ENCODE data around the gene PTGIR.

The PTGIR gene

GRCh38 chr19:46626446-46626845 is 1.6 kb upstream of the PTGIR start:
- Histone ChIP-seq H3K4me1 (ENCODE audit: control insufficient read depth in 2 of 2, insufficient read depth in 2 of 2, low read length in 2 of 2) (peaks cover 2% of the 10 kb centered on the region in 2 donors), H3K4me3 (ENCODE audit: low read length in 2 of 2) (no peak overlapping the region), H3K36me3 (ENCODE audit: control insufficient read depth in 2 of 2, insufficient read depth in 2 of 2, low read length in 2 of 2) (no peaks in the 10 kb centered on the region), H3K27ac (ENCODE audit: low read depth in 2 of 2, low read length in 2 of 2) (no peak overlapping the region), H3K9me3 (ENCODE audit: control insufficient read depth in 2 of 2, low read length in 2 of 2) (no peaks in the 10 kb centered on the region), H3K27me3 (ENCODE audit: control insufficient read depth in 2 of 2, insufficient read depth in 2 of 2, low read length in 2 of 2) (peaks cover 4 to 5% of the 10 kb centered on the region in 2 donors), H3K9ac (ENCODE audit: low read depth in 1 of 2, low read length in 2 of 2) (no peak overlapping the region)

GRCh38 chr19:46625731-46626130 is 842 bp upstream of the PTGIR start:
- peaks cover 2% of the 10 kb centered on the region in 2 donors for H3K4me1 ChIP-seq (ENCODE audit: control insufficient read depth in 2 of 2, insufficient read depth in 2 of 2, low read length in 2 of 2)
- H3K9me3 ChIP-seq (ENCODE audit: control insufficient read depth in 2 of 2, low read length in 2 of 2) = no peaks in the 10 kb centered on the region
- peak overlapping the region in 1 of 2 donors; percentile 65 for H3K27ac ChIP-seq (ENCODE audit: low read depth in 2 of 2, low read length in 2 of 2)
- H3K4me3 ChIP-seq (ENCODE audit: low read length in 2 of 2) = no peak overlapping the region
- no peak overlapping the region for H3K9ac ChIP-seq (ENCODE audit: low read depth in 1 of 2, low read length in 2 of 2)
- H3K36me3 ChIP-seq (ENCODE audit: control insufficient read depth in 2 of 2, insufficient read depth in 2 of 2, low read length in 2 of 2) = no peaks in the 10 kb centered on the region
- peaks cover 0 to 3% of the 10 kb centered on the region in 2 donors for H3K27me3 ChIP-seq (ENCODE audit: control insufficient read depth in 2 of 2, insufficient read depth in 2 of 2, low read length in 2 of 2)

GRCh38 chr19:46623915-46624502 is 880 bp downstream of the PTGIR start:
- Histone ChIP-seq H3K4me3 (ENCODE audit: low read length in 2 of 2) (no peak overlapping the region), H3K9me3 (ENCODE audit: control insufficient read depth in 2 of 2, low read length in 2 of 2) (no peaks in the 10 kb centered on the region), H3K9ac (ENCODE audit: low read depth in 1 of 2, low read length in 2 of 2) (no peak overlapping the region), H3K27ac (ENCODE audit: low read depth in 2 of 2, low read length in 2 of 2) (no peak overlapping the region), H3K4me1 (ENCODE audit: control insufficient read depth in 2 of 2, insufficient read depth in 2 of 2, low read length in 2 of 2) (peaks cover 2 to 13% of the 10 kb centered on the region in 2 donors), H3K36me3 (ENCODE audit: control insufficient read depth in 2 of 2, insufficient read depth in 2 of 2, low read length in 2 of 2) (no peaks in the 10 kb centered on the region), H3K27me3 (ENCODE audit: control insufficient read depth in 2 of 2, insufficient read depth in 2 of 2, low read length in 2 of 2) (peaks cover 0 to 3% of the 10 kb centered on the region in 2 donors)

- H3K4me3 ChIP-seq (ENCODE audit: low read length in 2 of 2) = no peak overlapping the region
Measured at GRCh38 chr19:46622118-46622446, 2.8 kb downstream of the PTGIR start.

GRCh38 chr19:46621191-46622117 is 3.4 kb downstream of the PTGIR start:
- no peaks in the 10 kb centered on the region for H3K9me3 ChIP-seq (ENCODE audit: control insufficient read depth in 2 of 2, low read length in 2 of 2)
- H3K4me1 ChIP-seq (ENCODE audit: control insufficient read depth in 2 of 2, insufficient read depth in 2 of 2, low read length in 2 of 2) = peaks cover 5 to 20% of the 10 kb centered on the region in 2 donors
- no peaks in the 10 kb centered on the region for H3K36me3 ChIP-seq (ENCODE audit: control insufficient read depth in 2 of 2, insufficient read depth in 2 of 2, low read length in 2 of 2)
- no peak overlapping the region for H3K9ac ChIP-seq (ENCODE audit: low read depth in 1 of 2, low read length in 2 of 2)
- H3K4me3 ChIP-seq (ENCODE audit: low read length in 2 of 2) = no peak overlapping the region
- peak overlapping the region; percentile 45 to 47 for H3K27ac ChIP-seq (ENCODE audit: low read depth in 2 of 2, low read length in 2 of 2)
- H3K27me3 ChIP-seq (ENCODE audit: control insufficient read depth in 2 of 2, insufficient read depth in 2 of 2, low read length in 2 of 2) = peaks cover 0 to 5% of the 10 kb centered on the region in 2 donors

More at GRCh38 chr19:46622118-46622446, 2.8 kb downstream of the PTGIR start:
- Histone ChIP-seq H3K36me3 (ENCODE audit: control insufficient read depth in 2 of 2, insufficient read depth in 2 of 2, low read length in 2 of 2) (no peaks in the 10 kb centered on the region), H3K9me3 (ENCODE audit: control insufficient read depth in 2 of 2, low read length in 2 of 2) (no peaks in the 10 kb centered on the region), H3K27ac (ENCODE audit: low read depth in 2 of 2, low read length in 2 of 2) (no peak overlapping the region), H3K4me1 (ENCODE audit: control insufficient read depth in 2 of 2, insufficient read depth in 2 of 2, low read length in 2 of 2) (peaks cover 2 to 15% of the 10 kb centered on the region in 2 donors), H3K9ac (ENCODE audit: low read depth in 1 of 2, low read length in 2 of 2) (no peak overlapping the region), H3K27me3 (ENCODE audit: control insufficient read depth in 2 of 2, insufficient read depth in 2 of 2, low read length in 2 of 2) (peaks cover 0 to 5% of the 10 kb centered on the region in 2 donors)

GRCh38 chr19:46620716-46621115 is 4.2 kb downstream of the PTGIR start:
- Histone ChIP-seq H3K4me3 (ENCODE audit: low read length in 2 of 2) (no peak overlapping the region), H3K9me3 (ENCODE audit: control insufficient read depth in 2 of 2, low read length in 2 of 2) (no peaks in the 10 kb centered on the region), H3K9ac (ENCODE audit: low read depth in 1 of 2, low read length in 2 of 2) (no peak overlapping the region), H3K27me3 (ENCODE audit: control insufficient read depth in 2 of 2, insufficient read depth in 2 of 2, low read length in 2 of 2) (peaks cover 0 to 5% of the 10 kb centered on the region in 2 donors), H3K27ac (ENCODE audit: low read depth in 2 of 2, low read length in 2 of 2) (peak overlapping the region; percentile 45 to 47), H3K4me1 (ENCODE audit: control insufficient read depth in 2 of 2, insufficient read depth in 2 of 2, low read length in 2 of 2) (peaks cover 5 to 20% of the 10 kb centered on the region in 2 donors), H3K36me3 (ENCODE audit: control insufficient read depth in 2 of 2, insufficient read depth in 2 of 2, low read length in 2 of 2) (no peaks in the 10 kb centered on the region)

DNA sequence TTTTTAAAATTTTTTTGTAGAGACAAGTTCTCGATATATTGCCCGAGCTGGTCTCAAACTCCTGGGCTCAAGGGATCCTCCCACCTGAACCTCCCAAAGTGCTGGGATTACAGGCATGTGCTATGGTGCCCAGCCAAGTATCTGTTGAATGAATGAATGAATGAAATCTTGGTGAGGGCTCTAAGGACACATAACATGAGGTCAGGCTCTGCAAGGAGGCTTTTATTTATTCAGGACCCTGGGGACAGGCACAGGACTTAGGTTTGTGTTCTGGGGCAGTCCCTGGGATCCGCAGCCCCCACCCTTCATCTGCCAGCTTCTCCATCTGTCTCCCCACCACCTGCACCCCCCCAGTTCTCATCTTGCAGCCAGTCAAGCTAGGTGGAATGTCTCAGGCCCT is 4.6 kb downstream of the PTGIR start:
- Histone ChIP-seq H3K4me1 (ENCODE audit: control insufficient read depth in 2 of 2, insufficient read depth in 2 of 2, low read length in 2 of 2) (peaks cover 5 to 20% of the 10 kb centered on the region in 2 donors), H3K36me3 (ENCODE audit: control insufficient read depth in 2 of 2, insufficient read depth in 2 of 2, low read length in 2 of 2) (no peaks in the 10 kb centered on the region), H3K9me3 (ENCODE audit: control insufficient read depth in 2 of 2, low read length in 2 of 2) (no peaks in the 10 kb centered on the region), H3K9ac (ENCODE audit: low read depth in 1 of 2, low read length in 2 of 2) (no peak overlapping the region), H3K27ac (ENCODE audit: low read depth in 2 of 2, low read length in 2 of 2) (no peak overlapping the region), H3K27me3 (ENCODE audit: control insufficient read depth in 2 of 2, insufficient read depth in 2 of 2, low read length in 2 of 2) (peaks cover 0 to 5% of the 10 kb centered on the region in 2 donors), H3K4me3 (ENCODE audit: low read length in 2 of 2) (no peak overlapping the region)

GRCh38 chr19:46618670-46619231 is 6.1 kb downstream of the PTGIR start:
- peaks cover 5 to 18% of the 10 kb centered on the region in 2 donors for H3K4me1 ChIP-seq (ENCODE audit: control insufficient read depth in 2 of 2, insufficient read depth in 2 of 2, low read length in 2 of 2)
- no peak overlapping the region for H3K4me3 ChIP-seq (ENCODE audit: low read length in 2 of 2)
- H3K9ac ChIP-seq (ENCODE audit: low read depth in 1 of 2, low read length in 2 of 2) = no peak overlapping the region
- H3K9me3 ChIP-seq (ENCODE audit: control insufficient read depth in 2 of 2, low read length in 2 of 2) = no peaks in the 10 kb centered on the region
- peaks cover 0 to 5% of the 10 kb centered on the region in 2 donors for H3K27me3 ChIP-seq (ENCODE audit: control insufficient read depth in 2 of 2, insufficient read depth in 2 of 2, low read length in 2 of 2)
- H3K27ac ChIP-seq (ENCODE audit: low read depth in 2 of 2, low read length in 2 of 2) = peak overlapping the region in 1 of 2 donors; percentile 16
- H3K36me3 ChIP-seq (ENCODE audit: control insufficient read depth in 2 of 2, insufficient read depth in 2 of 2, low read length in 2 of 2) = no peaks in the 10 kb centered on the region

- no peaks in the 10 kb centered on the region for H3K36me3 ChIP-seq (ENCODE audit: control insufficient read depth in 2 of 2, insufficient read depth in 2 of 2, low read length in 2 of 2)
- H3K4me1 ChIP-seq (ENCODE audit: control insufficient read depth in 2 of 2, insufficient read depth in 2 of 2, low read length in 2 of 2) = peaks cover 5 to 18% of the 10 kb centered on the region in 2 donors
- H3K27me3 ChIP-seq (ENCODE audit: control insufficient read depth in 2 of 2, insufficient read depth in 2 of 2, low read length in 2 of 2) = peaks cover 0 to 5% of the 10 kb centered on the region in 2 donors
- H3K9me3 ChIP-seq (ENCODE audit: control insufficient read depth in 2 of 2, low read length in 2 of 2) = no peaks in the 10 kb centered on the region
- H3K9ac ChIP-seq (ENCODE audit: low read depth in 1 of 2, low read length in 2 of 2) = no peak overlapping the region
- peak overlapping the region in 1 of 2 donors; percentile 11 for H3K27ac ChIP-seq (ENCODE audit: low read depth in 2 of 2, low read length in 2 of 2)
- H3K4me3 ChIP-seq (ENCODE audit: low read length in 2 of 2) = no peak overlapping the region
Measured at GRCh38 chr19:46617601-46618000, 7.3 kb downstream of the PTGIR start.
